Activated naive CD4-positive, alpha-beta T cell treated with anti-CD3 and anti-CD28 coated beads for 36 hours (primary cell): ENCODE data around the gene PTH. TPM values are rescaled to one million over a fixed set of nuclear protein-coding genes. Genes with fewer than 3 reads are reported as not detected.

ENCODE experiments used
- CTCF ChIA-PET: fragments of 350-600 bp; sonication (Branson Sonifier 250); formaldehyde crosslinking; loops from one replicate; lab custom pipeline; 2021; ENCODE audit warnings: antibody characterized with exemption; lab: Charles Lee
- DNase-seq: peaks from one replicate; pipeline ENCODE4 v3.0.0-alpha.2; 2020
- H3K27ac Mint-ChIP-seq: one replicate; pipeline ENCODE4 v1.8.0; 2021; ENCODE audit warnings: mild to moderate bottlenecking, mixed read lengths
- H3K27me3 Mint-ChIP-seq: one replicate; pipeline ENCODE4 v1.8.0; 2021; ENCODE audit warnings: low read depth, mixed read lengths
- H3K36me3 Mint-ChIP-seq: one replicate; pipeline ENCODE4 v1.8.0; 2021; ENCODE audit warnings: low read depth, mixed read lengths
- H3K4me1 Mint-ChIP-seq: one replicate; pipeline ENCODE4 v1.8.0; 2021; ENCODE audit warnings: low read depth, mixed read lengths
- H3K4me3 Mint-ChIP-seq: one replicate; pipeline ENCODE4 v1.8.0; 2021; ENCODE audit warnings: mild to moderate bottlenecking, moderate library complexity, mixed read lengths
- H3K9me3 Mint-ChIP-seq: one replicate; pipeline ENCODE4 v1.8.0; 2021; ENCODE audit warnings: mixed read lengths
- intact Hi-C: fragments of 100-400 bp; cut with micrococcal nuclease; formaldehyde crosslinking; loops from one replicate; pipeline ENCODE4 v1.15.1; 2023
- total RNA-seq, 2 experiments: library from RNA; stranded (reverse); gene quantifications; one replicate each; pipeline ENCODE4 v1.2.3, GENCODE V29; 2021

Gene PTH
- total RNA-seq, 2 experiments from 2014 or later: not detected

DNA sequence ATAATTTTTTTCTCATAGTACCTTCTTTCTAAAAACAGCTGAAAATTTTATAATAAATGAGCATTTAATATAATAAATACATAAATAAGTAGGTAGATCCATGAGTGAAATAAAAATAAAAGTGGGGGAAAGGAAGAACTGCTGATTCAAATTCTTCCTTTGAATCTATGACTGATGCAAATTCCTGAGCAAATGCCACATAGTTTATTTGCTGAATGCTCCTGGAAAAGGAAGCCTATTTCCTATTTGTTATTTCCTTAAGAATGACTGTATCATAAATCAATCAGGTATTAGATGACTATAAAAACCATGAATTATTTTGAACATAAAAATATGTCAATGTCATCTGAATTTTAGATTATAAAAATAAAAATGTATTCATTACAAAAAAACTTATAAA is 49.4 kb downstream of the PTH start:
- peaks cover 6% of the 10 kb centered on the region for H3K9me3 Mint-ChIP-seq
- CTCF ChIA-PET: no interaction called here
- H3K36me3 Mint-ChIP-seq: peaks cover 4% of the 10 kb centered on the region
- intact Hi-C loops: no loop called here
- no peaks in the 10 kb centered on the region for H3K27me3 Mint-ChIP-seq
- no peak for DNase-seq
- no peak overlapping the region for H3K4me3 Mint-ChIP-seq
- H3K4me1 Mint-ChIP-seq: peaks cover 34% of the 10 kb centered on the region
- H3K27ac Mint-ChIP-seq: no peak overlapping the region

- Mint-ChIP-seq H3K4me1 (peaks cover 27% of the 10 kb centered on the region), H3K36me3 (peaks cover 4% of the 10 kb centered on the region), H3K27me3 (no peaks in the 10 kb centered on the region), H3K9me3 (peaks cover 6% of the 10 kb centered on the region), H3K27ac (no peak overlapping the region), H3K4me3 (no peak overlapping the region)
- CTCF ChIA-PET: no interaction called here
- intact Hi-C loops: no loop called here
- no peak for DNase-seq
Measured at GRCh38 chr11:13445588-13445987, 50.2 kb downstream of the PTH start.

Other genes starting within 250 kb of the PTH start
- 10 to 100 TPM; 28.2 to 29.0 TPM for gene BMAL1, start 218.2 kb downstream of the PTH start, total RNA-seq
- 10 to 100 TPM; 20.9 to 21.0 TPM for gene BTBD10, start 32.8 kb downstream of the PTH start, total RNA-seq
- gene FAR1, start 172.7 kb upstream of the PTH start, total RNA-seq: 10 to 100 TPM; 37.2 to 42.3 TPM